Type B pancreatic cell (in vitro differentiated cells): ENCODE data around the gene PRDM2. TPM values are rescaled to one million over a fixed set of nuclear protein-coding genes. Genes with fewer than 3 reads are reported as not detected.

ENCODE experiments used
- DNase-seq: peaks from one replicate; pipeline ENCODE4 v3.0.0; 2021; ENCODE audit warnings: mixed read lengths; ENCODE audit not compliant: unreplicated experiment; ENCODE audit errors: extremely low spot score
- H3K27ac Mint-ChIP-seq: 2 replicates; pipeline ENCODE4 v1.8.0; 2021; ENCODE audit warnings: mild to moderate bottlenecking, mixed read lengths
- H3K27me3 Mint-ChIP-seq: 2 replicates; pipeline ENCODE4 v1.8.0; 2021; ENCODE audit warnings: mixed read lengths
- H3K36me3 Mint-ChIP-seq: 2 replicates; pipeline ENCODE4 v1.8.0; 2021; ENCODE audit warnings: mixed read lengths
- H3K4me1 Mint-ChIP-seq: one replicate; pipeline ENCODE4 v1.8.0; 2021; ENCODE audit warnings: mixed read lengths; ENCODE audit not compliant: unreplicated experiment
- H3K4me3 Mint-ChIP-seq: 2 replicates; pipeline ENCODE4 v1.8.0; 2021; ENCODE audit warnings: mild to moderate bottlenecking, mixed read lengths
- H3K9me3 Mint-ChIP-seq: 2 replicates; pipeline ENCODE4 v1.8.0; 2021; ENCODE audit warnings: mixed read lengths
- CTCF ChIP-seq: fragments of 200-600 bp; sonication (generic); conservative IDR thresholded peaks from 2 replicates; pipeline ENCODE4 v1.5.0; 2021; ENCODE audit warnings: antibody characterized with exemption, mild to moderate bottlenecking
- total RNA-seq: library from RNA; stranded (reverse); gene quantifications from 2 replicates; pipeline ENCODE4 v1.2.1, GENCODE V29; 2021; ENCODE audit warnings: low replicate concordance

PRDM2 gene
- total RNA-seq, 1 donor from 2014 or later = 44.6 TPM

GRCh38 chr1:13790290-13791030 lies 90.5 kb downstream of the PRDM2 start:
- TF ChIP-seq CTCF = no peak
- Mint-ChIP-seq H3K4me1 (no peaks in the 10 kb centered on the region), H3K27me3 (no peaks in the 10 kb centered on the region), H3K9me3 (no peaks in the 10 kb centered on the region), H3K27ac (no peak overlapping the region), H3K4me3 (no peak overlapping the region), H3K36me3 (peaks cover 29% of the 10 kb centered on the region)
- DNase-seq = no peak

GRCh38 chr1:13792419-13792818 lies 92.4 kb downstream of the PRDM2 start:
- H3K27ac Mint-ChIP-seq = no peak overlapping the region
- no peaks in the 10 kb centered on the region for H3K27me3 Mint-ChIP-seq
- no peak overlapping the region for H3K4me3 Mint-ChIP-seq
- H3K9me3 Mint-ChIP-seq = no peaks in the 10 kb centered on the region
- DNase-seq = no peak
- H3K36me3 Mint-ChIP-seq = peaks cover 36% of the 10 kb centered on the region
- no peak for TF ChIP-seq CTCF
- H3K4me1 Mint-ChIP-seq = no peaks in the 10 kb centered on the region

- H3K4me1 Mint-ChIP-seq = peaks cover 5% of the 10 kb centered on the region
- no peak for DNase-seq
- no peaks in the 10 kb centered on the region for H3K9me3 Mint-ChIP-seq
- no peak overlapping the region for H3K4me3 Mint-ChIP-seq
- H3K27ac Mint-ChIP-seq = no peak overlapping the region
- TF ChIP-seq CTCF = no peak
- no peaks in the 10 kb centered on the region for H3K27me3 Mint-ChIP-seq
- peaks cover 35% of the 10 kb centered on the region for H3K36me3 Mint-ChIP-seq
Observed at GRCh38 chr1:13793088-13793730, 93.2 kb downstream of the PRDM2 start.

- no peak for DNase-seq
- no peak overlapping the region for H3K27ac Mint-ChIP-seq
- peaks cover 13% of the 10 kb centered on the region for H3K4me1 Mint-ChIP-seq
- H3K9me3 Mint-ChIP-seq = no peaks in the 10 kb centered on the region
- H3K27me3 Mint-ChIP-seq = no peaks in the 10 kb centered on the region
- H3K36me3 Mint-ChIP-seq = peaks cover 35% of the 10 kb centered on the region
- no peak overlapping the region for H3K4me3 Mint-ChIP-seq
- TF ChIP-seq CTCF = no peak
Observed at GRCh38 chr1:13794231-13795187, 94.5 kb downstream of the PRDM2 start.

- Mint-ChIP-seq H3K9me3 (no peaks in the 10 kb centered on the region), H3K4me3 (no peak overlapping the region), H3K4me1 (peaks cover 21% of the 10 kb centered on the region), H3K27ac (no peak overlapping the region), H3K27me3 (no peaks in the 10 kb centered on the region), H3K36me3 (peaks cover 32% of the 10 kb centered on the region)
- TF ChIP-seq CTCF = no peak
- no peak for DNase-seq
Observed at GRCh38 chr1:13797397-13797796, 97.4 kb downstream of the PRDM2 start.
